Measurements from ENCODE around the gene DUS1L. TPM values are rescaled to one million over a fixed set of nuclear protein-coding genes. Genes with fewer than 3 reads are reported as not detected.

Gene DUS1L
- polyA plus RNA-seq, 1 of the 3 experiments (the other 2 are of a cell fraction): 163 TPM

DNA sequence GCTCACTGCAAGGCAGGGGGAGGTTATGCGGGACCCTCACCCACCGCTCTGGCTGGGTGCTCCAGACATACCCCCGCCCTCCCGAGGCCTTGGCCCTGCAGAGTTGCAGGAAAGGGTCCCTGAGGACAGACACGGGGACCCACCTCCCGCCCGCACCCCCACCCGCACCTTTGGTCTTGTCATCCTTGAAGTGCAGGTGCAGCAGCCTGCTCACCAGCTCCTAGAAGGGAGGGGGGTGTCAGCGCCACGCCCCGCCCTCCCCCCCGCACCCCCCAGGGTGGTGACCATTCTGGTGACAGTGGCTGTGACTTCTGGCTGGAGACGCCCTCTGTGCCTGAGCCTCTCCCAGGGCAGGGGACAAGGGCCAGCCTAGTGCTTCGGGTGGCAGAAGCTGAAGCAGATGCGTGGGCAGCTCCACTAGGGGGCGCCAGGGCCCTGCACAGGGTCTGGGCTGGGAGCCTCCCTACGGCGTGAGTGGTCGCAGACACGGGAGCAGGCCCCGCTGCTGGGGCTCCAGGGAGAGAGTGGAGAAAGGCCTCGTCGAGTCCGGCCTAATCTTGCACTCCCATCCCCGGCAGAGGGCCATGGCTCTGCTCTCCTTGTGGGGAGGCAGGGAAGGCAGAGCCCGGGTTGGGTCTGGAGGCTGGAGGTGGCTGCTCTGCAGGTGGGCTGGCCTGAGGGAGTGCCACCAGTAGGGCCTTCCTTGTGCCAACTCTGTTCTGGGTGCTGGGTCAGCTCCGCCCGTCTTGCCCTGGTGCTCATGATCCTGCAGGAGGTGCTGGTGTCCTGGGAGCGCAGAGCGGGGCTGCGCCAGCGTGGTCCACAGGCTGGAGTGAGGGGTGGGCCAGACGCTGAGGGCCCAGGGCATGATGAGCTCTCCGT lies 45.7 kb downstream of the DUS1L start:
- ChIA-PET POLR2A (interaction anchor here (1.0 to 1.4 kb wide), 5 partner anchors 11 to 90 kb away, joined by 3 to 5 read pairs (median 5); partner anchors contain the start of genes ASPSCR1 and RAC3), CTCF (interaction anchor here (0.6 to 35.7 kb wide), 44 partner anchors 9 to 471 kb away, joined by 3 to 1216 read pairs (median 5); partner anchors contain the start of genes ANAPC11, ARHGDIA, ARL16 and ASPSCR1)
- peaks cover 36% of the 10 kb centered on the region for H3K79me2 ChIP-seq (ENCODE audit: insufficient read depth)
- H2AFZ ChIP-seq (ENCODE audit: low read depth): no peak overlapping the region
- H3K27me3 ChIP-seq (ENCODE audit: insufficient read depth): no peaks in the 10 kb centered on the region
- H3K9ac ChIP-seq: no peak overlapping the region
- H3K4me3 ChIP-seq (ENCODE audit: low read depth in 2 of 2, low read length in 1 of 2): no peak overlapping the region; a peak in 1 of 4 replicates
- TF ChIP-seq POLR2AphosphoS5 (IDR thresholded peaks at IDR 0.05; ENCODE audit: low read depth, low read length): no peak
- peak; percentile 49 for TF ChIP-seq SMC3 (IDR thresholded peaks at IDR 0.05; ENCODE audit: low read depth, low read length)
- TF ChIP-seq, protein P1, sequence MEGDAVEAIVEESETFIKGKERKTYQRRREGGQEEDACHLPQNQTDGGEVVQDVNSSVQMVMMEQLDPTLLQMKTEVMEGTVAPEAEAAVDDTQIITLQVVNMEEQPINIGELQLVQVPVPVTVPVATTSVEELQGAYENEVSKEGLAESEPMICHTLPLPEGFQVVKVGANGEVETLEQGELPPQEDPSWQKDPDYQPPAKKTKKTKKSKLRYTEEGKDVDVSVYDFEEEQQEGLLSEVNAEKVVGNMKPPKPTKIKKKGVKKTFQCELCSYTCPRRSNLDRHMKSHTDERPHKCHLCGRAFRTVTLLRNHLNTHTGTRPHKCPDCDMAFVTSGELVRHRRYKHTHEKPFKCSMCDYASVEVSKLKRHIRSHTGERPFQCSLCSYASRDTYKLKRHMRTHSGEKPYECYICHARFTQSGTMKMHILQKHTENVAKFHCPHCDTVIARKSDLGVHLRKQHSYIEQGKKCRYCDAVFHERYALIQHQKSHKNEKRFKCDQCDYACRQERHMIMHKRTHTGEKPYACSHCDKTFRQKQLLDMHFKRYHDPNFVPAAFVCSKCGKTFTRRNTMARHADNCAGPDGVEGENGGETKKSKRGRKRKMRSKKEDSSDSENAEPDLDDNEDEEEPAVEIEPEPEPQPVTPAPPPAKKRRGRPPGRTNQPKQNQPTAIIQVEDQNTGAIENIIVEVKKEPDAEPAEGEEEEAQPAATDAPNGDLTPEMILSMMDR (IDR thresholded peaks at IDR 0.05): peak; percentile 87
- peak; percentile 51 for TF ChIP-seq RAD21 (IDR thresholded peaks at IDR 0.05; ENCODE audit: low read length)
- peak overlapping the region; percentile 99; the same call in 1 of the 2 replicates for H3K4me2 ChIP-seq
- peak overlapping the region in 1 of 2 experiments; percentile 5; a peak in 1 of 4 replicates for H3K27ac ChIP-seq (ENCODE audit: low read depth in 2 of 2, low read length in 1 of 2)
- peaks cover 17% of the 10 kb centered on the region for H4K20me1 ChIP-seq (ENCODE audit: insufficient read depth)
- H3K4me1 ChIP-seq (ENCODE audit: control insufficient read depth in 1 of 2, insufficient read depth in 2 of 2, low read depth in 1 of 2, low read length in 1 of 2): peaks cover 18 to 35% of the 10 kb centered on the region in 2 experiments; a peak in 3 of 4 replicates
- peaks cover 7 to 23% of the 10 kb centered on the region in 2 experiments for H3K36me3 ChIP-seq (replicated peaks in 1 of 2; ENCODE audit: control insufficient read depth in 1 of 2, insufficient read depth in 2 of 2, low read length in 1 of 2)
- H3F3A ChIP-seq (replicated peaks; ENCODE audit: insufficient read depth): peaks cover 32% of the 10 kb centered on the region
- no peaks in the 10 kb centered on the region for H3K9me2 ChIP-seq
- H3K9me3 ChIP-seq: no peaks in the 10 kb centered on the region
- peak; percentile 88 for DNase-seq
- 81% methylated on average over 25 of the region's 34 CpGs for WGBS (ENCODE audit: low lambda C conversion rate)

DNA sequence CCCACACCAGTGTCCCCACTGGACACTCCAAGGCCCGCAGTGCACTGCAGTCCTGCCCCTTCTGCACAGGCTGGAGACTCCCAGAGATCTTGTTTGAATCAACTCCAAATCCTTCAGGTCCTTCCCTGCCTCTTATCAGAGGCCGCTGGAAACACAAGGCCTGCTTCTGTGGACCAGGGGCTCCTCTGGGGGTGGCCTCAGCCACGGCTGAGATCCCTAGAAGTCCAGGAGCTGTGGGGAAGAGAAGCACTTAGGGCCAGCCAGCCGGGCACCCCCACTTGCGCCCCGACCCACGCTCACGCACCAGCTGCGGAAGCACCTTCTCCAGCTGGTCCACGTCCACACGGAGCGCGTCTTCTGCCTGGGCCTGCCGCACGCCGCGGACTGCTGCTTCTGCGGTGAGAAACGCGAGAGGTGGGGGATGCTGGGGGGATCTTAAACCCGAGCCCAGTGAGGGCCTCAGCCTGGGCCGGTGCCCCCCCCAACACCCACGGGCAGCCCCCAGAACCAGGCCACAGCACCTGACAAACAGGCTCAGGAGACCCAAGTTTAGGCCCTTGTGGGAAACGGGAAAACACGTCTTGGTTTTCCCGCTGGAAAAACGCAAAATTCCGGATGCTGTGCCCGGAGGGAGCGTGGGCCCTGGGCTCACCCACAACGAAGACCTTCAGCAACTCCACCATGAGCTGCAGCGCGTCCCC lies 46.5 kb downstream of the DUS1L start:
- H3K9me3 ChIP-seq: no peaks in the 10 kb centered on the region
- H3K4me3 ChIP-seq (ENCODE audit: low read depth in 2 of 2, low read length in 1 of 2): no peak overlapping the region
- CTCF ChIA-PET: interaction anchor here (0.6 to 35.7 kb wide), 34 partner anchors 9 to 472 kb away, joined by 3 to 1216 read pairs (median 6); partner anchors contain the start of genes ASPSCR1, DCXR, GPS1 and MAFG
- no peak overlapping the region for H2AFZ ChIP-seq (ENCODE audit: low read depth)
- H4K20me1 ChIP-seq (ENCODE audit: insufficient read depth): peaks cover 17% of the 10 kb centered on the region
- H3K27me3 ChIP-seq (ENCODE audit: insufficient read depth): no peaks in the 10 kb centered on the region
- DNase-seq: no peak
- POLR2A ChIA-PET: interaction anchor here (0.7 to 1.2 kb wide), 3 partner anchors 12 to 59 kb away, joined by 3 to 5 read pairs (median 5); partner anchors contain the start of gene RAC3
- H3K9me2 ChIP-seq: no peaks in the 10 kb centered on the region
- H3K9ac ChIP-seq: no peak overlapping the region
- H3F3A ChIP-seq (replicated peaks; ENCODE audit: insufficient read depth): peaks cover 32% of the 10 kb centered on the region
- TF ChIP-seq, protein P1 (IDR thresholded peaks at IDR 0.05): no peak
- no peak for TF ChIP-seq RCOR1 (IDR thresholded peaks at IDR 0.05; ENCODE audit: low read length)
- WGBS (ENCODE audit: low lambda C conversion rate): 92% methylated on average over 33 of the region's 33 CpGs
- H3K79me2 ChIP-seq (ENCODE audit: insufficient read depth): peaks cover 33% of the 10 kb centered on the region
- peaks cover 15 to 31% of the 10 kb centered on the region in 2 experiments; a peak in 3 of 4 replicates for H3K4me1 ChIP-seq (ENCODE audit: control insufficient read depth in 1 of 2, insufficient read depth in 2 of 2, low read depth in 1 of 2, low read length in 1 of 2)
- peaks cover 7 to 23% of the 10 kb centered on the region in 2 experiments for H3K36me3 ChIP-seq (replicated peaks in 1 of 2; ENCODE audit: control insufficient read depth in 1 of 2, insufficient read depth in 2 of 2, low read length in 1 of 2)
- no peak overlapping the region for H3K27ac ChIP-seq (ENCODE audit: low read depth in 2 of 2, low read length in 1 of 2)
- no peak overlapping the region for H3K4me2 ChIP-seq
